Measurements from ENCODE around the gene MAP2K5. TPM values are rescaled to one million over a fixed set of nuclear protein-coding genes. Genes with fewer than 3 reads are reported as not detected.

The MAP2K5 gene
- polyA plus RNA-seq, 4 donors, result 19.1 to 21.8 (median 21.1) TPM

- DNase-seq (ENCODE audit: low read depth in 4 of 4, low spot score in 3 of 4), result no peak
These were observed 254.0 kb downstream of the MAP2K5 start for GRCh38 chr15:67796196-67797127.

GRCh38 chr15:67799801-67800205 is 257.3 kb downstream of the MAP2K5 start:
- DNase-seq (ENCODE audit: low read depth in 4 of 4, low spot score in 3 of 4), result no peak

DNA sequence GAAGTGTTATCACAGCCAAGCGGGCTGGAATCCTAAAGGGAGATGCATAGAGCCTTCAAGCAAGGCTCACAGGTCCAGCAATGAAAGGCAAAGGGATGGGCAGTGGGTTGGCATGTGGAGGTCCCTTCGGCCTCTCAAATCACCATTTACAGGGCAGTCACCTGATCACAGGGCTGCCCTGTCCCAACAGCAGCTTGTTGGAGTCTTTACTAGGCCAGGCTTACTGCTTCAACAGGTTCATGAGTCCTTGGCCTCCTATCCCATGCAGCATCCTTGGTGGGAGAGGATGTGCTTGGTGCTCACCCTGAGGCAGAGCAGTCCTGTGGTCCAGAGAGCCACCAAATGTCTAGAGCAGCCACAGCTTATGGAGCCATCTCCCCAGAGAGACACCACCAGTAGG is 258.6 kb downstream of the MAP2K5 start:
- no peak for DNase-seq (ENCODE audit: low read depth in 4 of 4, low spot score in 3 of 4)

- DNase-seq (ENCODE audit: low read depth in 4 of 4, low spot score in 3 of 4), result no peak
These were observed 259.7 kb downstream of the MAP2K5 start for GRCh38 chr15:67801926-67802914.

GRCh38 chr15:67803299-67803698 is 260.8 kb downstream of the MAP2K5 start:
- DNase-seq (ENCODE audit: low read depth in 4 of 4, low spot score in 3 of 4), result no peak

DNA sequence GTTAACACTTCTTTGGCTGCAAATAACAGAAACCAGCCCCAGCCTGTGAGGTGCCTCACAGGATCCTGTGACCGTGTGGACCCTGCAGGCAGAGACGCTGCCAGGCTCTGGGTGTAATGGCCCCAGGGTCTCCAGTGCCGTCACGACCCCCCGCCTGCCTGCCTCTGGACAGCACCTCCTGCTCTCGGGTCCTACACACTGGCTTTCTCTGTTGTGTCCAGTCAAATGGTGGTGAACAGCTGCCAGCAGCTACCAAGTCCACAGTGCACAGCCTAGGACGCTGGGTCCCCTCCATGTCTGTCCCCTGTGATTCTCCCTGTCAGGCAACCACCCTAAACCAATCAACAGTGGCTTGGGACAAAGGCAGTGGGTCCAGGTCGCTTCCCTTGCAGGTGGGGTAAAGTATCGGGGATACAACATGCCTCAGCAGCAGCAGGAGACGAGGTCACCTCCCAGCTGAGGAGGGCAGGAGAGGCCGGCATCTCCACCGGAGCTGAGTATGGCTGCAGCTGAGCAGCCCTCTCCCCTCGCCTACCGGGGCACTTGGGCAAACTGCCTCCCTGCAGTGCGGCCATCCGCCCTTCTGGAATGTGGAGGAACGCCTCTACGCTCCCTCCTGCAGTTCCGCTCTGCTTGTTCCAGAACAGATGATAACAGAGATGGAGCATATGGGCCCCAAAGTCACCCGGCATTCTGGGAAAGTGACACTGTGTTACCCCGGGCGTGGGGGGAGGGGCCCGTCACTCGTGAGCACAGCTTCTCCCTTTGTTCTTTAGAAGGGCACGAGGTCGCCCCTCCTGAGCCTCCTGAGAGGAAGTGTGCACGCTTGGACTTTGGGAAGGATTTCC is 261.7 kb downstream of the MAP2K5 start:
- no peak for DNase-seq (ENCODE audit: low read depth in 4 of 4, low spot score in 3 of 4)

GRCh38 chr15:67805008-67805665 is 262.6 kb downstream of the MAP2K5 start:
- DNase-seq (ENCODE audit: low read depth in 4 of 4, low spot score in 3 of 4), result no peak

- DNase-seq (ENCODE audit: low read depth in 4 of 4, low spot score in 3 of 4), result no peak
These were observed 263.4 kb downstream of the MAP2K5 start for GRCh38 chr15:67805666-67806516.

GRCh38 chr15:67806536-67806935 is 264.0 kb downstream of the MAP2K5 start:
- DNase-seq (ENCODE audit: low read depth in 4 of 4, low spot score in 3 of 4), result no peak

- DNase-seq (ENCODE audit: low read depth in 4 of 4, low spot score in 3 of 4), result no peak
These were observed 264.6 kb downstream of the MAP2K5 start for GRCh38 chr15:67807141-67807540.

GRCh38 chr15:67807836-67808235 is 265.3 kb downstream of the MAP2K5 start:
- DNase-seq (ENCODE audit: low read depth in 4 of 4, low spot score in 3 of 4), result no peak

GRCh38 chr15:67808821-67809220 is 266.3 kb downstream of the MAP2K5 start:
- DNase-seq (ENCODE audit: low read depth in 4 of 4, low spot score in 3 of 4), result no peak

DNA sequence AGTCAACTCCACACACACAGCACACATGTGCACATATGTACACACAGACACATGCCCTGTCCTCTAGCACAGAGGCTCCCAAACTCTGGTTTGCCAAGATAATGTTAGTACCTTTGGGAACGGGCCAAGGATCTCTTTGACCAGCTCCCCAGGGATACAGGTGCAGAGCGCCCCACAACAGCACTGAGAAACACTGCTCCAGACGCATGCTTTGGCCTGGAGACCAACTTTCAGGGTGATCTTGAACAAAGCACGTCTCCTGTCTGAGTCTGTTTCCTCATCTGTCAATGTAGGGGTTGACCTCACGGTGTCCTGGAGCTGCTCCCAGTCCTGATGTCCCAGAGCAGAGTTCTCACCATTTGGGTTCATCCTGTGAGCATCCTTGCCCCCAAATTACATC is 266.9 kb downstream of the MAP2K5 start:
- DNase-seq (ENCODE audit: low read depth in 4 of 4, low spot score in 3 of 4), result no peak

DNA sequence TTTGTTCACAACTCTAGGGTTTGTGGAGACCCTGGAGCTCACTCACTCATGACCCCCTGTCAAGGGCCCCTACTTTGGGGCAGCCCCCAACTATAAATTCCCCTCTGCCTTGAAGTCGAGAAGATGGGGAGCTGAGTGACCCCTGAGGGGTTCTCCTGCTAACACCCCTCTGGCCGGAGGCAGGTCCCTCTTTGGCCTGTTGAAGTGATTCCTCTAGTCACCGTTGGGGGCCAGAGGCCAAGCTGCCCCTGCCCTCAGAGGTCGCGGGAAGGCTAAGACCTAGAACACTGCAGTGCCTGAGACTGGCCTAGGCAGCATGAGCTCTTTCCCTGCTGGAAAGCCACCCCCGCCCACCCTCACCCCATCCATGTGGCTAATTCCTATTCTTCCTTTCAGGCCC is 267.4 kb downstream of the MAP2K5 start:
- DNase-seq (ENCODE audit: low read depth in 4 of 4, low spot score in 3 of 4), result no peak

DNA sequence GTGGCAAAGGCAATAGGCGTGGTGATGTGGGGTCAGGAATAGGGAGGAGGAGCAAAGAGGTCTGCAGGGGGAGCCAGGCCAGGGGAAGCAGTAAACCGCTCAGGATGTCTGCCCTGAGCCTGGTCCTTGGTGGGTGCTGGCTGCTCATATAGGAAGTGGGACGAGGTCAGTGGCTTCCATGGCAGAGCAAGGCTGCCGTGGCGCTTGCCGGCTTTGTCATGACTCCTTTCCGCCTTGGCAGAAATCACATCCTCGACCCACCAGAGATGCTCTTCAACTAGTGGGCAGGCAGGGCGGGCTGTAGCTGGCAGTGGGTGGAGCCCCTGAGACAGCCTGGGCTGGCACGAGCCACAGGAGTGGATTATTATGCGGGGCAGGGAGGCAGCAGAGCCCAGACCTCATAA is 269.7 kb downstream of the MAP2K5 start:
- no peak for DNase-seq (ENCODE audit: low read depth in 4 of 4, low spot score in 3 of 4)

DNA sequence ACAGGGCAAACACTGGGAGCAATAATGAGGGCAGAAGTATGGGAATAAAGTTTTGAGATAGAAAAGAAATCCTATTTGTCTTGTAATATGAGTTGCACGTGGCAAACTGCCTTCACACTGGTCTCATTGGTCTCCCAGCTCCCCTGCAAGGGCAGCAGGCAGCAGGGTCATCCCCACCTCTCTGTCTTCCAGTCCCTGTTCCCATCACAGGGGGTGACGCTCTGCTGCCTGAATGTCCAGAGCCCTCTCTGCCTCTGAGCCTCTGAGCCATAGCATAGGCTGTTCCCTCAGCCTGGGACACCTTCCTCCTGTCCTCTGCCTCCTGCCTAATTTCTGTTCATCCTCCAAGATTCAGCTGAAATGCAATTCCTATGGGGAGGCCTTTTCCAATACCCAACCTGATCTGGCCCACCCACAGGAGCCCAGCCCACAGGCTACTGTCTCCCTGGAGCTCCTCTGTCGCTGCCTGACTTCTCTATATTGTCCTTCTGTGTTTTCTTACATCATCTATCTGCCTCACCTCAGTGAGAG is 270.7 kb downstream of the MAP2K5 start:
- DNase-seq (ENCODE audit: low read depth in 4 of 4, low spot score in 3 of 4), result no peak

GRCh38 chr15:67815036-67815592 is 272.6 kb downstream of the MAP2K5 start:
- DNase-seq (ENCODE audit: low read depth in 4 of 4, low spot score in 3 of 4), result no peak

DNA sequence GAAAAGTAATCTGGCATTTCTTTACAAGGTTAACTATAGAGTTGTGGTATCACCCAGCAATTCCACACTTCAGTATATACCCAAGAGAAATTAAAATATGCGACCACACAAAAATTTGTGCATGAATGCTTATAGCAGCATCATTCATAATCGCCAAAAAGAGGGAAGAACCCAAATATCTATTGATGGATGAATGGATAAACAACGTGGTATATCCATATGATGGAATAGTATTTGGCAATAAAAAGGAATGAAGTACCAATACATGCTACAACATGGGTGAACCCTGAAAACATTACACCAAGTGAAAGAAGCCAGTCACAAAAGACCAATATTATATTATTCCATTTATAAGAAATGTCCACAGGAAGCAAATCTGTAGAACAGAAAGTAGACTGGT is 274.2 kb downstream of the MAP2K5 start:
- DNase-seq (ENCODE audit: low read depth in 4 of 4, low spot score in 3 of 4), result no peak
